ENCODE data around the gene NACC2. TPM values are rescaled to one million over a fixed set of nuclear protein-coding genes. Genes with fewer than 3 reads are reported as not detected.
A peak's percentile ranks its signal among the peaks of the same experiment; 100 is the strongest.

Gene NACC2
- total and polyA plus RNA-seq, 2 of the 8 experiments (the other 6 are each of a cell fraction or from before 2014, with no cell fraction given) = 8.3 to 14.0 TPM

DNA sequence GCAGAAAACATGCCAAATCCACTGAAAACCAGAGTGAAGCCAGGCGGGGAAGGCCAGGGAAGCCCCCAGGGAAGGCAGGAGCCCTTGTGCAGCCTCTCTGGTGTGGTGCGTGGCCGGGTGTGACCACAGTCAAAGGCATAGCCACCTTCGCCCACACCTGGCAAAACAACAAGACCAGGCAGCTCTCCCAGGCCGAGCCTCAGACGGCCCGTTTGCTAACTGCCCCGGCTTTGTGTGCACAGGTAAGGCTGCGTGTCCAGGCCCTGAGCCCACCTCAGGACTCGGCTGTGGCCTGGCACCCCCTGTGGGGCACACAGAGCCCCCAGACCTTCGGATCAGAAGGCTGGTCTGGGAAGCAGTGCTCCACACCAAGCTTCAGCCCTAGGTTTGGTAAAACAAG lies 17.5 kb upstream of the NACC2 start:
- Histone ChIP-seq H3K9ac (replicated peaks in 1 of 4; ENCODE audit: extremely low read depth in 1 of 4, low read depth in 3 of 4, low read length in 3 of 4) (no peak overlapping the region), H2BK15ac (ENCODE audit: low read length) (peak overlapping the region; percentile 88; the same call in 1 of the 2 replicates), H2BK12ac (ENCODE audit: low read depth, low read length) (peak overlapping the region; percentile 95; the same call in 1 of the 2 replicates), H3K23ac (ENCODE audit: insufficient read length) (no peak overlapping the region), H2BK20ac (ENCODE audit: low read length) (no peak overlapping the region), H3K56ac (replicated peaks; ENCODE audit: insufficient read length, low read depth, low read length) (no peak overlapping the region), H3K14ac (ENCODE audit: insufficient read length) (no peak overlapping the region), H3K27ac (ENCODE audit: low read depth, low read length) (no peak overlapping the region), H3K23me2 (ENCODE audit: low read depth, low read length) (peaks cover 2% of the 10 kb centered on the region; the same call in 1 of the 2 replicates), H2AK5ac (ENCODE audit: low read depth, low read length) (peak overlapping the region; percentile 75; the same call in 1 of the 2 replicates), H4K20me1 (replicated peaks in 1 of 2; ENCODE audit: control insufficient read depth in 1 of 2, insufficient read depth in 2 of 2, low read length in 2 of 2) (no peaks in the 10 kb centered on the region), H3K36me3 (ENCODE audit: control insufficient read depth in 2 of 4, insufficient read depth in 4 of 4, low read length in 3 of 4) (peaks cover 0 to 12% (median 4%) of the 10 kb centered on the region in 4 experiments; a peak in 4 of 8 replicates), H3K4me2 (ENCODE audit: insufficient read depth in 1 of 2, low read depth in 2 of 2, low read length in 2 of 2) (no peak overlapping the region), H2BK5ac (ENCODE audit: low read depth, low read length) (peak overlapping the region; percentile 60; the same call in 1 of the 2 replicates), H4K91ac (replicated peaks; ENCODE audit: insufficient read length, low read length) (peak overlapping the region; percentile 87), H3K4ac (replicated peaks; ENCODE audit: insufficient read length, low read depth, low read length) (peak overlapping the region; percentile 44), H3K4me3 (ENCODE audit: extremely low read depth in 1 of 4, insufficient read depth in 2 of 4, low read depth in 3 of 4, low read length in 4 of 4) (no peak overlapping the region), H3K27me3 (replicated peaks in 1 of 4; ENCODE audit: control insufficient read depth in 3 of 4, extremely low read depth in 1 of 4, insufficient read depth in 3 of 4, low read length in 3 of 4) (no peaks in the 10 kb centered on the region), H3K4me1 (replicated peaks in 1 of 4; ENCODE audit: control insufficient read depth in 3 of 4, insufficient read depth in 4 of 4, low read length in 3 of 4) (peaks cover 0 to 35% (median 23%) of the 10 kb centered on the region in 4 experiments; a peak in 6 of 7 replicates), H3K79me1 (ENCODE audit: low read depth, low read length) (0 out of 2 replicates have a peak, but pooled peaks cover 3% of the 10 kb centered on the region), H2AFZ (ENCODE audit: low read length) (no peak overlapping the region), H2BK120ac (replicated peaks; ENCODE audit: low read depth, low read length) (no peak overlapping the region), H3K79me2 (ENCODE audit: control insufficient read depth in 1 of 2, insufficient read depth in 2 of 2, low read length in 2 of 2) (peaks cover 0 to 7% of the 10 kb centered on the region in 2 experiments; a peak in 1 of 4 replicates), H4K8ac (ENCODE audit: extremely low read depth, insufficient read depth, low read length) (peak overlapping the region; percentile 23; the same call in 1 of the 2 replicates), H4K5ac (ENCODE audit: insufficient read length, low read depth, low read length) (no peak overlapping the region), H3K9me3 (ENCODE audit: insufficient read depth in 2 of 2, low read depth in 1 of 2, low read length in 1 of 2) (no peaks in the 10 kb centered on the region), H3K18ac (ENCODE audit: extremely low read depth, low read length) (no peak overlapping the region; the same call in 1 of the 2 replicates)
- ChIA-PET POLR2A (ENCODE audit: partially characterized antibody) (interaction anchor here (0.6 to 2.5 kb wide), 6 partner anchors 9 to 89 kb away, joined by 3 to 8 read pairs (median 4); no protein-coding TSS in a partner anchor), CTCF (ENCODE audit: partially characterized antibody) (interaction anchor here (0.6 to 4.2 kb wide), 14 partner anchors 10 to 495 kb away, joined by 3 to 19 read pairs (median 3); partner anchors contain the start of gene NACC2)
- FAIRE-seq = no peak
- WGBS, 2 experiments (ENCODE audit: extremely low coverage in 1 of 2, insufficient coverage in 1 of 2, insufficient read length in 1 of 2, insufficient replicate concordance in 2 of 2, low coverage in 1 of 2, low lambda C conversion rate in 2 of 2, missing lambda C conversion rate in 1 of 2) = 93% methylated on average over 11 of the region's 11 CpGs; no CpG with 5 or more reads in 1 of the 2 experiments
- DNase-seq (ENCODE audit: low read depth in 1 of 2, low spot score in 2 of 2) = no peak
- TF ChIP-seq, protein P1, sequence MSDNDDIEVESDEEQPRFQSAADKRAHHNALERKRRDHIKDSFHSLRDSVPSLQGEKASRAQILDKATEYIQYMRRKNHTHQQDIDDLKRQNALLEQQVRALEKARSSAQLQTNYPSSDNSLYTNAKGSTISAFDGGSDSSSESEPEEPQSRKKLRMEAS (IDR thresholded peaks at IDR 0.05) = no peak
- TF ChIP-seq, protein P2, sequence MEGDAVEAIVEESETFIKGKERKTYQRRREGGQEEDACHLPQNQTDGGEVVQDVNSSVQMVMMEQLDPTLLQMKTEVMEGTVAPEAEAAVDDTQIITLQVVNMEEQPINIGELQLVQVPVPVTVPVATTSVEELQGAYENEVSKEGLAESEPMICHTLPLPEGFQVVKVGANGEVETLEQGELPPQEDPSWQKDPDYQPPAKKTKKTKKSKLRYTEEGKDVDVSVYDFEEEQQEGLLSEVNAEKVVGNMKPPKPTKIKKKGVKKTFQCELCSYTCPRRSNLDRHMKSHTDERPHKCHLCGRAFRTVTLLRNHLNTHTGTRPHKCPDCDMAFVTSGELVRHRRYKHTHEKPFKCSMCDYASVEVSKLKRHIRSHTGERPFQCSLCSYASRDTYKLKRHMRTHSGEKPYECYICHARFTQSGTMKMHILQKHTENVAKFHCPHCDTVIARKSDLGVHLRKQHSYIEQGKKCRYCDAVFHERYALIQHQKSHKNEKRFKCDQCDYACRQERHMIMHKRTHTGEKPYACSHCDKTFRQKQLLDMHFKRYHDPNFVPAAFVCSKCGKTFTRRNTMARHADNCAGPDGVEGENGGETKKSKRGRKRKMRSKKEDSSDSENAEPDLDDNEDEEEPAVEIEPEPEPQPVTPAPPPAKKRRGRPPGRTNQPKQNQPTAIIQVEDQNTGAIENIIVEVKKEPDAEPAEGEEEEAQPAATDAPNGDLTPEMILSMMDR (IDR thresholded peaks at IDR 0.05; ENCODE audit: control extremely low read depth in 1 of 3, insufficient read depth in 1 of 3, low read depth in 1 of 3, low read length in 3 of 3) = no peak
- no peak for TF ChIP-seq GTF2F1 (IDR thresholded peaks at IDR 0.05; ENCODE audit: borderline replicate concordance, low read depth, low read length)
- TF ChIP-seq SAP30 (IDR thresholded peaks at IDR 0.05; ENCODE audit: insufficient read depth, insufficient replicate concordance, low read length) = no peak
- no peak for TF ChIP-seq TEAD4 (IDR thresholded peaks at IDR 0.05; ENCODE audit: low read depth, low read length)
- TF ChIP-seq ASH2L (IDR thresholded peaks at IDR 0.05; ENCODE audit: low read length) = no peak
- TF ChIP-seq ZNF274 (IDR thresholded peaks at IDR 0.05; ENCODE audit: borderline replicate concordance, extremely low read depth, low read length) = no peak
- TF ChIP-seq POU5F1 (IDR thresholded peaks at IDR 0.05; ENCODE audit: low read depth, low read length) = no peak
- no peak for TF ChIP-seq EZH2 (IDR thresholded peaks at IDR 0.05; ENCODE audit: low read depth, low read length, severe bottlenecking)
